Measurements from ENCODE around the gene RFX5. TPM values are rescaled to one million over a fixed set of nuclear protein-coding genes. Genes with fewer than 3 reads are reported as not detected.

RFX5 gene
- total RNA-seq, 1 experiment from 2014 or later = 52.7 TPM

GRCh38 chr1:151336556-151336955, 10.5 kb downstream of the RFX5 start:
- Histone ChIP-seq H4K20me1 (ENCODE audit: insufficient read depth) (no peaks in the 10 kb centered on the region), H3K27me3 (ENCODE audit: insufficient read depth, low read length) (no peaks in the 10 kb centered on the region), H3K79me2 (ENCODE audit: insufficient read depth, low read length) (no peaks in the 10 kb centered on the region), H3K4me3 (replicated peaks in 1 of 2; ENCODE audit: low read depth in 1 of 2, low read length in 2 of 2) (no peak overlapping the region), H3K4me2 (ENCODE audit: low read length) (no peak overlapping the region), H3K9me3 (ENCODE audit: control insufficient read depth in 1 of 2, insufficient read depth in 1 of 2, low read depth in 1 of 2, low read length in 2 of 2) (no peaks in the 10 kb centered on the region), H3K27ac (ENCODE audit: low read depth, low read length) (no peak overlapping the region), H3K36me3 (ENCODE audit: control insufficient read depth in 1 of 2, insufficient read depth in 2 of 2, low read length in 2 of 2) (no peaks in the 10 kb centered on the region), H3K9ac (ENCODE audit: low read length) (no peak overlapping the region), H3K4me1 (ENCODE audit: control insufficient read depth in 1 of 2, insufficient read depth in 2 of 2, low read length in 2 of 2) (peaks cover 0 to 10% of the 10 kb centered on the region in 2 experiments; a peak in 2 of 4 replicates), H3K9me2 (ENCODE audit: insufficient read depth) (no peaks in the 10 kb centered on the region), H2AFZ (ENCODE audit: low read depth, low read length, poor library complexity, severe bottlenecking) (no peak overlapping the region)
- intact Hi-C loops (cut with micrococcal nuclease) = no loop called here
- no peak for ATAC-seq
- ChIA-PET RAD21 (ENCODE audit: low non-redundant PET in 1 of 2, low total read pairs in 2 of 2, uncharacterized antibody in 2 of 2, unreplicated experiment in 2 of 2) (interaction anchor here in 1 of 2 experiments (0.6 kb wide), 1 partner anchor 80 kb away, joined by 3 read pairs; no protein-coding TSS in a partner anchor), CTCF (no interaction called here), POLR2A (interaction anchor here (1.3 kb wide), 1 partner anchor 9 kb away, joined by 5 read pairs; the partner anchor contains the start of gene PI4KB)
- TF ChIP-seq ATF3 (IDR thresholded peaks at IDR 0.05) (no peak), ZBTB33 (IDR thresholded peaks at IDR 0.05; ENCODE audit: extremely low read depth, insufficient replicate concordance, low read length) (no peak), SP1 (IDR thresholded peaks at IDR 0.05; ENCODE audit: low read depth) (no peak), SRF (IDR thresholded peaks at IDR 0.05; ENCODE audit: low read depth) (no peak), RAD21 (IDR thresholded peaks at IDR 0.05; ENCODE audit: low read depth) (no peak), POLR2AphosphoS5 (IDR thresholded peaks at IDR 0.05; ENCODE audit: low read depth, low read length) (no peak), SIN3A (IDR thresholded peaks at IDR 0.05; ENCODE audit: low read depth) (no peak), EZH2phosphoT487 (IDR thresholded peaks at IDR 0.05; ENCODE audit: borderline replicate concordance) (no peak), EZH2 (IDR thresholded peaks at IDR 0.05) (no peak), CTCF (IDR thresholded peaks at IDR 0.05 in 2 of 3, conservative IDR thresholded peaks at IDR 0.05 in 1 of 3; ENCODE audit: borderline replicate concordance in 1 of 3, insufficient read depth in 1 of 3, low read depth in 2 of 3, low read length in 2 of 3) (no peak), ZNF274 (IDR thresholded peaks at IDR 0.05; ENCODE audit: low read depth, low read length) (no peak), REST (IDR thresholded peaks at IDR 0.05; ENCODE audit: low read depth) (no peak), FOSL1 (IDR thresholded peaks at IDR 0.05; ENCODE audit: low read depth) (no peak), CEBPB (IDR thresholded peaks at IDR 0.05; ENCODE audit: low read depth) (no peak), MAX (IDR thresholded peaks at IDR 0.05) (no peak), ZFX (IDR thresholded peaks at IDR 0.05) (no peak)
- DNase-seq (ENCODE audit: low read depth, low spot score) = no peak
- no TSS peak for BruUV-seq (replicated peaks)

All from HCT116 (cell line).